KMS-11 (cell line): ENCODE results near the gene ROR1.

Source experiments
- H2AFZ ChIP-seq: fragments of 200-600 bp; sonication (generic); 2 replicates; pipeline ENCODE4 v1.6.1; 2016; ENCODE audit warnings: antibody characterized with exemption, mixed run types, low read depth
- H3K27ac ChIP-seq: fragments of 200-600 bp; sonication (generic); 2 replicates; pipeline ENCODE4 v1.6.1; 2016; ENCODE audit warnings: mild to moderate bottlenecking, mixed run types
- H3K27me3 ChIP-seq: fragments of 200-600 bp; sonication (generic); 2 replicates; pipeline ENCODE4 v1.6.1; 2017; ENCODE audit warnings: mild to moderate bottlenecking, low read depth, mixed run types, moderate library complexity; ENCODE audit not compliant: insufficient read depth
- H3K36me3 ChIP-seq: fragments of 200-600 bp; sonication (generic); 2 replicates; pipeline ENCODE4 v1.6.1; 2017; ENCODE audit warnings: mild to moderate bottlenecking, mixed run types; ENCODE audit not compliant: insufficient read depth
- H3K4me1 ChIP-seq: fragments of 200-600 bp; sonication (generic); 2 replicates; pipeline ENCODE4 v1.6.1; 2016; ENCODE audit warnings: mild to moderate bottlenecking, low read depth, mixed run types; ENCODE audit not compliant: poor library complexity, severe bottlenecking
- H3K4me2 ChIP-seq: fragments of 200-600 bp; sonication (generic); 2 replicates; pipeline ENCODE4 v1.7.0; 2016; ENCODE audit warnings: mild to moderate bottlenecking, mixed run types
- H3K4me3 ChIP-seq: fragments of 200-600 bp; sonication (generic); IDR thresholded peaks from 2 replicates; pipeline ENCODE4 v1.6.1; 2017; ENCODE audit warnings: low read depth, low read length, mixed read lengths; ENCODE audit not compliant: insufficient read depth
- H3K79me2 ChIP-seq: fragments of 200-600 bp; sonication (generic); 2 replicates; pipeline ENCODE4 v1.6.1; 2016; ENCODE audit warnings: low read depth, mixed run types; ENCODE audit not compliant: insufficient read depth
- H3K9ac ChIP-seq: fragments of 200-600 bp; sonication (generic); 2 replicates; pipeline ENCODE4 v1.6.1; 2016; ENCODE audit warnings: mild to moderate bottlenecking, mixed run types
- H4K20me1 ChIP-seq: fragments of 200-600 bp; sonication (generic); 2 replicates; pipeline ENCODE4 v1.6.1; 2016; ENCODE audit warnings: mild to moderate bottlenecking, mixed run types; ENCODE audit not compliant: insufficient read depth
- TF ChIP-seq, protein P1 (sequence below): fragments of 200-600 bp; sonication (generic); conservative IDR thresholded peaks from 2 replicates; pipeline ENCODE4 v1.6.1; 2017; ENCODE audit warnings: low read depth, mild to moderate bottlenecking, antibody characterized with exemption, low read length, moderate library complexity, mixed read lengths

Gene ROR1

GRCh38 chr1:63880958-63881576 is 107.2 kb downstream of the ROR1 start:
- Histone ChIP-seq H3K79me2 (no peaks in the 10 kb centered on the region), H2AFZ (no peak overlapping the region), H4K20me1 (no peaks in the 10 kb centered on the region), H3K27ac (no peak overlapping the region), H3K4me3 (no peak overlapping the region), H3K9ac (no peak overlapping the region), H3K36me3 (no peaks in the 10 kb centered on the region), H3K4me1 (no peaks in the 10 kb centered on the region), H3K27me3 (no peaks in the 10 kb centered on the region), H3K4me2 (no peak overlapping the region)
- TF ChIP-seq, protein P1, sequence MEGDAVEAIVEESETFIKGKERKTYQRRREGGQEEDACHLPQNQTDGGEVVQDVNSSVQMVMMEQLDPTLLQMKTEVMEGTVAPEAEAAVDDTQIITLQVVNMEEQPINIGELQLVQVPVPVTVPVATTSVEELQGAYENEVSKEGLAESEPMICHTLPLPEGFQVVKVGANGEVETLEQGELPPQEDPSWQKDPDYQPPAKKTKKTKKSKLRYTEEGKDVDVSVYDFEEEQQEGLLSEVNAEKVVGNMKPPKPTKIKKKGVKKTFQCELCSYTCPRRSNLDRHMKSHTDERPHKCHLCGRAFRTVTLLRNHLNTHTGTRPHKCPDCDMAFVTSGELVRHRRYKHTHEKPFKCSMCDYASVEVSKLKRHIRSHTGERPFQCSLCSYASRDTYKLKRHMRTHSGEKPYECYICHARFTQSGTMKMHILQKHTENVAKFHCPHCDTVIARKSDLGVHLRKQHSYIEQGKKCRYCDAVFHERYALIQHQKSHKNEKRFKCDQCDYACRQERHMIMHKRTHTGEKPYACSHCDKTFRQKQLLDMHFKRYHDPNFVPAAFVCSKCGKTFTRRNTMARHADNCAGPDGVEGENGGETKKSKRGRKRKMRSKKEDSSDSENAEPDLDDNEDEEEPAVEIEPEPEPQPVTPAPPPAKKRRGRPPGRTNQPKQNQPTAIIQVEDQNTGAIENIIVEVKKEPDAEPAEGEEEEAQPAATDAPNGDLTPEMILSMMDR: no peak

- TF ChIP-seq, protein P1: no peak
- Histone ChIP-seq H3K79me2 (no peaks in the 10 kb centered on the region), H2AFZ (no peak overlapping the region), H3K36me3 (no peaks in the 10 kb centered on the region), H3K27ac (no peak overlapping the region), H3K4me2 (no peak overlapping the region), H3K27me3 (no peaks in the 10 kb centered on the region), H3K4me3 (no peak overlapping the region), H3K9ac (no peak overlapping the region), H3K4me1 (no peaks in the 10 kb centered on the region), H4K20me1 (no peaks in the 10 kb centered on the region)
Measured at GRCh38 chr1:63882048-63882704, 108.4 kb downstream of the ROR1 start.

GRCh38 chr1:63883494-63884235 is 109.8 kb downstream of the ROR1 start:
- Histone ChIP-seq H3K4me3 (no peak overlapping the region), H3K79me2 (no peaks in the 10 kb centered on the region)
- TF ChIP-seq, protein P1: no peak

DNA sequence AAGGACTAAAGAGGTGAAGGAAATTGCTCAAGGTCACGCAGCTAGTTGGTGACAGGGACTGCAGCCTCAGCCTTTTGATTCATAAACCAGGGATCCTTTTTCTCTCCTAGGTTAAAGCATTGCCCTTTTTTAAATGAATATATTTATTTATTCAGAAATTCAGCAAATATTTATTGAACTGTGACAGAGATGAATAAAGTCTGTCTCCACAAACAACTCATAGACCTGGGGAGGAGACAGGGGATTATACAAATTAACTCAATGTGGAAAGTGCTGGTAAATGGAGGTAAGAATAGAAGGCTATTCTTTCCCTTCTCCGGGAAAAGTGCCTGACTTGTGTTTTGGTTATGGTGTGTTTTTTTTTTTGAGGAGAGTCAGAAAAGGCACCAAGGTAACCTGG is 110.7 kb downstream of the ROR1 start:
- Histone ChIP-seq H3K9ac (no peak overlapping the region), H3K4me2 (no peak overlapping the region), H4K20me1 (no peaks in the 10 kb centered on the region), H3K4me3 (no peak overlapping the region), H3K27ac (no peak overlapping the region), H3K27me3 (no peaks in the 10 kb centered on the region), H3K79me2 (no peaks in the 10 kb centered on the region), H3K36me3 (no peaks in the 10 kb centered on the region), H2AFZ (no peak overlapping the region), H3K4me1 (no peaks in the 10 kb centered on the region)
- TF ChIP-seq, protein P1: no peak

More at GRCh38 chr1:63883494-63884235, 109.8 kb downstream of the ROR1 start:
- Histone ChIP-seq H3K27ac (no peak overlapping the region), H3K9ac (no peak overlapping the region), H3K36me3 (no peaks in the 10 kb centered on the region), H3K27me3 (no peaks in the 10 kb centered on the region), H2AFZ (no peak overlapping the region), H4K20me1 (no peaks in the 10 kb centered on the region), H3K4me2 (no peak overlapping the region), H3K4me1 (no peaks in the 10 kb centered on the region)
